GM23248 (cell line): ENCODE results near the gene C17orf100.
"Not testable (repeated sequence)": the region's sequence is repeated elsewhere in the genome, so short reads cannot be mapped to it uniquely, and the experiment has no call there.

Experiments
- EZH2 ChIP-seq: fragments of 200-600 bp; sonication (generic); IDR thresholded peaks from 2 replicates; pipeline ENCODE4 v1.6.1; 2018; ENCODE audit warnings: antibody characterized with exemption, mild to moderate bottlenecking; ENCODE audit not compliant: insufficient read depth, poor library complexity, severe bottlenecking
- EZH2phosphoT487 ChIP-seq: fragments of 200-600 bp; sonication (generic); IDR thresholded peaks from 2 replicates; pipeline ENCODE4 v1.6.1; 2018; ENCODE audit warnings: antibody characterized with exemption, moderate library complexity, mild to moderate bottlenecking, low read depth; ENCODE audit not compliant: insufficient read depth

- TF ChIP-seq EZH2phosphoT487, EZH2: not testable (repeated sequence)
Measured at GRCh38 chr17:6655732-6656361, 4.3 kb downstream of the C17orf100 start.
